ENCODE data around the gene RPRD1A.

GRCh38 chr18:36017232-36017631, 50.1 kb downstream of the RPRD1A start:
- TF ChIP-seq GATA3 (IDR thresholded peaks at IDR 0.05; ENCODE audit: low read depth, low read length) (peak; percentile 98), GATA2 (IDR thresholded peaks at IDR 0.05; ENCODE audit: low read depth, low read length) (peak; percentile 99)

Data from SH-SY5Y (cell line).